ENCODE data around the gene LARP4B. TPM values are rescaled to one million over a fixed set of nuclear protein-coding genes. Genes with fewer than 3 reads are reported as not detected.

Gene LARP4B
- polyA plus RNA-seq, 1 of the 3 experiments (the other 2 are of a cell fraction), result 23.3 TPM

- Histone ChIP-seq H3K9ac (no peak overlapping the region), H4K20me1 (ENCODE audit: insufficient read depth) (peaks cover 19% of the 10 kb centered on the region), H3K79me2 (ENCODE audit: insufficient read depth) (peaks cover 67% of the 10 kb centered on the region), H3K9me3 (no peaks in the 10 kb centered on the region), H3K36me3 (replicated peaks in 1 of 2; ENCODE audit: control insufficient read depth in 1 of 2, insufficient read depth in 2 of 2, low read length in 1 of 2) (peaks cover 65 to 82% of the 10 kb centered on the region in 2 experiments), H2AFZ (ENCODE audit: low read depth) (no peak overlapping the region), H3K4me3 (ENCODE audit: low read depth in 2 of 2, low read length in 1 of 2) (no peak overlapping the region), H3K4me1 (ENCODE audit: control insufficient read depth in 1 of 2, insufficient read depth in 2 of 2, low read depth in 1 of 2, low read length in 1 of 2) (no peaks in the 10 kb centered on the region; a peak in 1 of 4 replicates), H3K4me2 (no peak overlapping the region), H3K27me3 (ENCODE audit: insufficient read depth) (no peaks in the 10 kb centered on the region), H3F3A (replicated peaks; ENCODE audit: insufficient read depth) (peaks cover 5% of the 10 kb centered on the region), H3K27ac (ENCODE audit: low read depth in 2 of 2, low read length in 1 of 2) (no peak overlapping the region; a peak in 1 of 4 replicates), H3K9me2 (no peaks in the 10 kb centered on the region)
- WGBS (ENCODE audit: low lambda C conversion rate), result 88% methylated on average over 7 of the region's 7 CpGs
- CTCF ChIA-PET, result no interaction called here
- POLR2A ChIA-PET, result no interaction called here
- TF ChIP-seq YY1 (IDR thresholded peaks at IDR 0.05; ENCODE audit: low read depth) (no peak), FOSL2 (IDR thresholded peaks at IDR 0.05; ENCODE audit: borderline replicate concordance, low read depth) (no peak), RAD21 (IDR thresholded peaks at IDR 0.05; ENCODE audit: low read length) (no peak), TEAD4 (IDR thresholded peaks at IDR 0.05; ENCODE audit: borderline replicate concordance, insufficient read depth) (no peak), EZH2phosphoT487 (IDR thresholded peaks at IDR 0.05; ENCODE audit: borderline replicate concordance, low read depth) (no peak), RCOR1 (IDR thresholded peaks at IDR 0.05; ENCODE audit: low read length) (no peak)
- DNase-seq, result no peak
Measured at GRCh38 chr10:836782-837181, 94.7 kb downstream of the LARP4B start.

DNA sequence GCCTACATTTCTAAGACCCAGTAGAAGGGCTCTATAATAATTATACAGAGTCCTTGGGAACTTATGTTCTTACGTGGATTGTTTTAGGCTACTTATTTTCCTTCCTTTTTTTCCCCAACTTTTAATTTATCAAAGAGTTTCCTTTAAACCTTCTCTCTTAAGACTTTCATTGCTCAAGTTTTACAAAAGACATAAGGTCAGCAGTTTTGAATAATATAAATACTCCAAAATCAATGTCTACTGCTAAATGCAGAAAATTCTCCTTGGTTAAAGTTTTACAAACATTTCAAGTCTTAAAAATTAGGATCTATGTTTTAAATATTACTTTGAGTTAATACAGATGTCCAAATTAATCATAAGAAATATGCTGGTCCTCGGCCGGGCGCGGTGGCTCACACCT is 97.0 kb downstream of the LARP4B start:
- no peak for DNase-seq
- CTCF ChIA-PET, result no interaction called here
- Histone ChIP-seq H3K27ac (ENCODE audit: low read depth in 2 of 2, low read length in 1 of 2) (no peak overlapping the region), H4K20me1 (ENCODE audit: insufficient read depth) (peaks cover 23% of the 10 kb centered on the region), H3K27me3 (ENCODE audit: insufficient read depth) (no peaks in the 10 kb centered on the region), H3K9me3 (no peaks in the 10 kb centered on the region), H3K9ac (no peak overlapping the region), H3K36me3 (replicated peaks in 1 of 2; ENCODE audit: control insufficient read depth in 1 of 2, insufficient read depth in 2 of 2, low read length in 1 of 2) (peaks cover 67 to 81% of the 10 kb centered on the region in 2 experiments), H3K4me1 (ENCODE audit: control insufficient read depth in 1 of 2, insufficient read depth in 2 of 2, low read depth in 1 of 2, low read length in 1 of 2) (peaks cover 0 to 4% of the 10 kb centered on the region in 2 experiments; a peak in 1 of 4 replicates), H3K4me3 (ENCODE audit: low read depth in 2 of 2, low read length in 1 of 2) (no peak overlapping the region), H2AFZ (ENCODE audit: low read depth) (no peak overlapping the region), H3F3A (replicated peaks; ENCODE audit: insufficient read depth) (peaks cover 5% of the 10 kb centered on the region), H3K79me2 (ENCODE audit: insufficient read depth) (peaks cover 76% of the 10 kb centered on the region), H3K9me2 (no peaks in the 10 kb centered on the region), H3K4me2 (no peak overlapping the region)
- 97% methylated on average over 5 of the region's 5 CpGs for WGBS (ENCODE audit: low lambda C conversion rate)
- TF ChIP-seq MAX (IDR thresholded peaks at IDR 0.05; ENCODE audit: low read depth), result no peak
- no peak for TF ChIP-seq CHD2 (IDR thresholded peaks at IDR 0.05; ENCODE audit: low read length, partially characterized antibody)
- no peak for TF ChIP-seq TEAD4 (IDR thresholded peaks at IDR 0.05; ENCODE audit: borderline replicate concordance, insufficient read depth)
- TF ChIP-seq, protein P1, sequence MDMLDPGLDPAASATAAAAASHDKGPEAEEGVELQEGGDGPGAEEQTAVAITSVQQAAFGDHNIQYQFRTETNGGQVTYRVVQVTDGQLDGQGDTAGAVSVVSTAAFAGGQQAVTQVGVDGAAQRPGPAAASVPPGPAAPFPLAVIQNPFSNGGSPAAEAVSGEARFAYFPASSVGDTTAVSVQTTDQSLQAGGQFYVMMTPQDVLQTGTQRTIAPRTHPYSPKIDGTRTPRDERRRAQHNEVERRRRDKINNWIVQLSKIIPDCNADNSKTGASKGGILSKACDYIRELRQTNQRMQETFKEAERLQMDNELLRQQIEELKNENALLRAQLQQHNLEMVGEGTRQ (IDR thresholded peaks at IDR 0.05; ENCODE audit: borderline replicate concordance, low read depth, low read length), result no peak
- TF ChIP-seq, protein P2, sequence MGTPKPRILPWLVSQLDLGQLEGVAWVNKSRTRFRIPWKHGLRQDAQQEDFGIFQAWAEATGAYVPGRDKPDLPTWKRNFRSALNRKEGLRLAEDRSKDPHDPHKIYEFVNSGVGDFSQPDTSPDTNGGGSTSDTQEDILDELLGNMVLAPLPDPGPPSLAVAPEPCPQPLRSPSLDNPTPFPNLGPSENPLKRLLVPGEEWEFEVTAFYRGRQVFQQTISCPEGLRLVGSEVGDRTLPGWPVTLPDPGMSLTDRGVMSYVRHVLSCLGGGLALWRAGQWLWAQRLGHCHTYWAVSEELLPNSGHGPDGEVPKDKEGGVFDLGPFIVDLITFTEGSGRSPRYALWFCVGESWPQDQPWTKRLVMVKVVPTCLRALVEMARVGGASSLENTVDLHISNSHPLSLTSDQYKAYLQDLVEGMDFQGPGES (IDR thresholded peaks at IDR 0.05; ENCODE audit: low read depth, low read length), result no peak
- TF ChIP-seq MXI1 (IDR thresholded peaks at IDR 0.05; ENCODE audit: low read depth, low read length), result no peak
- TF ChIP-seq RCOR1 (IDR thresholded peaks at IDR 0.05; ENCODE audit: low read length), result no peak
- TF ChIP-seq TCF12 (IDR thresholded peaks at IDR 0.05), result no peak
- TF ChIP-seq SMC3 (IDR thresholded peaks at IDR 0.05; ENCODE audit: low read depth, low read length), result no peak
- no peak for TF ChIP-seq FOSL2 (IDR thresholded peaks at IDR 0.05; ENCODE audit: borderline replicate concordance, low read depth)
- TF ChIP-seq RAD21 (IDR thresholded peaks at IDR 0.05; ENCODE audit: low read length), result no peak
- no peak for TF ChIP-seq GATA2 (CRISPR knock-in tag; IDR thresholded peaks at IDR 0.05)
- TF ChIP-seq, protein P3, sequence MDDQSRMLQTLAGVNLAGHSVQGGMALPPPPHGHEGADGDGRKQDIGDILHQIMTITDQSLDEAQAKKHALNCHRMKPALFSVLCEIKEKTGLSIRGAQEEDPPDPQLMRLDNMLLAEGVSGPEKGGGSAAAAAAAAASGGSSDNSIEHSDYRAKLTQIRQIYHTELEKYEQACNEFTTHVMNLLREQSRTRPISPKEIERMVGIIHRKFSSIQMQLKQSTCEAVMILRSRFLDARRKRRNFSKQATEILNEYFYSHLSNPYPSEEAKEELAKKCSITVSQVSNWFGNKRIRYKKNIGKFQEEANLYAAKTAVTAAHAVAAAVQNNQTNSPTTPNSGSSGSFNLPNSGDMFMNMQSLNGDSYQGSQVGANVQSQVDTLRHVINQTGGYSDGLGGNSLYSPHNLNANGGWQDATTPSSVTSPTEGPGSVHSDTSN (IDR thresholded peaks at IDR 0.05), result no peak
- no peak for TF ChIP-seq JUND (IDR thresholded peaks at IDR 0.05)
- POLR2A ChIA-PET, result no interaction called here
